NOMO-1 (cell line): ENCODE measurements around the gene FAM216A.
A peak's percentile ranks its signal among the peaks of the same experiment; 100 is the strongest.
"Not testable (repeated sequence)": the region's sequence is repeated elsewhere in the genome, so short reads cannot be mapped to it uniquely, and the experiment has no call there.

Experiments
- DNase-seq, 2 experiments: peaks; one replicate each; lab custom pipeline; 2025; ENCODE audit not compliant: unreplicated experiment in 2 of 2; lab: John Stamatoyannopoulos, UW

FAM216A gene

GRCh38 chr12:110498984-110499706 lies 30.5 kb downstream of the FAM216A start:
- peak; percentile 70 to 76 for DNase-seq

GRCh38 chr12:110501399-110501751 lies 32.7 kb downstream of the FAM216A start:
- peak; percentile 54 to 65 for DNase-seq

DNA sequence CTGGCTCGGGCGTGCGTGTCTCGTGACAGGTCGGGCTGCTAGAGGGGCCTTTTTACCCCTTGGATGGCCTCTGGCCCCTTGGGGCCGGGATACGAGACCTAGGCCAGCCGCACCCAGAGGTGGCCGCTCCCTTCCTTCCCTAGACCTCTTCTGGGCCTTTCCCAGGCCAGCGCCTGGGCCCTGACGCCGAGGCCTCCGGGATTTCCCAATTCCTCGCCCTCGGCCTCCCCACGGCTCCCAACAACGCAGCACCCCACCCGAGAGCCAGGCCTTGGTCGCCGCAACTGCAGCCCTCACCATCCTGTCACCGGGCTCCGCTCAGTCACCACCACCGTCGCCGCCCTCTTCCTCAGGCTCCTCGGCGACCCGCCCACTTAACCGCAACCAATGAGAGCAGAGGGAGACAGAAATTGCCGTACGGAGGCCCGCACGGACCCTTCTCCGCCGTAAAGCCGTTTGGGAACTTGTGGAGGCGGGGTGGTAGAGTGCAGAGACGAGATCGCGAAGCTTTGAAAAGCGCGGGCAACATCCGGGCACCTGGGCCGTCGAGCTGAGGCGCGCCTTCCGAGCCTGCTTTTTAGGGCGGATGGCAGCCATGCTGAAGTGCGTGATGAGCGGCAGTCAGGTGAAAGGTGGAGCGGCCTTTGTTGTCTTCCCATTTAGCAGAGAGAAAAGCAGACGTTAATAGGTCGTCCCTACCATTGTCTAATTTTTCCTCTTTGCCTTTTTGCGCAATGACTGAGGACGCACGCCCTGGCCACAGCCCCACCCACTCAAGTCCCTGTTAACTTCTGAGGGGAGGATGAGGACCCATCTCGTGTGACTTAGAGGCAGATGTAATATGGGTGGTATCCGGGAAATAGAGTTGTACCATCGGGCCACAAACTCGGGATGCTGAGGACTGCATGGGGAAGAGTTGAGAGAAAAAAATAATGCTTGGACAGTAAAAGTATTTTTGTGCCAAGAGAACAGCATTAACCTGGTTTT lies 33.4 kb downstream of the FAM216A start, which contains the start of the genes RAD9B and VPS29:
Gene RAD9B, plus strand, starts transcription at position 580 of the 987 bp plus-strand sequence. Its CDS starts 7 bp downstream, at position 587.
Gene VPS29, minus strand, starts transcription at position 360 of the 987 bp plus-strand sequence. Its CDS starts 60 bp downstream, at position 300.
- DNase-seq = peak; percentile 99 to 100

GRCh38 chr12:110503432-110503831 lies 34.8 kb downstream of the FAM216A start:
- DNase-seq = no peak

DNA sequence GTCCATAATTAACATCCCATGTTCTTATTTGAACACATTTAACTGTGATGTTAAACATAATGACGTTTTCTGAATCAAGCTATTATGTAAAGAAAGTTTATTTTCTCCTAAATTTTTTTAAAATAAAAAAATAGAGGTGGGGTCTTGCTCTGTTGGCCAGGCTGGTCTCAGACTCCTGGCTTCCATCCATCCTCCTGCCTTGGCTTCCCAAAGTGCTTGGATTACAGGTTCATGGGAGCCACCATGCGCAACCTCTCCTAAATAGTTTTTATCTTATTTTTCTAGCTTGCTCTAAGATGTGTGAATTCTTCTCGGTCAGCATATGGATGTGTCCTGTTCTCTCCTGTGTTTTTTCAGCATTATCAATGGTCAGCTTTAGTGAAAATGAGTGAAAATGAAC lies 36.7 kb downstream of the FAM216A start:
- no peak for DNase-seq

DNA sequence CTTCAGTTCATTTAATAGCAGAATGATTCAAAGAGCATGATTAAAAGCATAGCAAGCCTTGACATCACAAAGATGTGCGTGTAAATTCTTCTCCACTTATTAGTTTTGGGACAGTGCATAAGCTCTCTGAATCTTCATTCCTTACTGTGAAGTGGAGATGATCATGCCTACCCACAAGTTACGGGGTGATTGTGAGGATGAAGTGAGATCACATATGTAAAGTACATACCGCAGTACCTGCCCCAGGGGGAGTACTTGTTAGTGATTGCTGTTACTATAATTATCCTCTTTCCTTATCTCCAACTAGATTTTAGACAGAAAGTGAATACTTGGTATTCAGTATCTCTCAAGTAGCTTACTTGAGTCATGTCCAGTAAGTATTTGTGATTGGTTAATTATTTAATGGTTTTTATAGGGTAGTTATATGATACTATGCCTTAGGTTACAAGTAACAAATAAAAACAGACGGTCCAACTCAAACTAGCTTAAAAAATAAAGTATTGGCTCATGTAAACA lies 39.5 kb downstream of the FAM216A start:
- DNase-seq = no peak

- DNase-seq = no peak
Observed at GRCh38 chr12:110513842-110514241, 45.2 kb downstream of the FAM216A start.

- DNase-seq = no peak
Observed at GRCh38 chr12:110514363-110514762, 45.7 kb downstream of the FAM216A start.

- DNase-seq = no peak
Observed at GRCh38 chr12:110516995-110517394, 48.4 kb downstream of the FAM216A start.

DNA sequence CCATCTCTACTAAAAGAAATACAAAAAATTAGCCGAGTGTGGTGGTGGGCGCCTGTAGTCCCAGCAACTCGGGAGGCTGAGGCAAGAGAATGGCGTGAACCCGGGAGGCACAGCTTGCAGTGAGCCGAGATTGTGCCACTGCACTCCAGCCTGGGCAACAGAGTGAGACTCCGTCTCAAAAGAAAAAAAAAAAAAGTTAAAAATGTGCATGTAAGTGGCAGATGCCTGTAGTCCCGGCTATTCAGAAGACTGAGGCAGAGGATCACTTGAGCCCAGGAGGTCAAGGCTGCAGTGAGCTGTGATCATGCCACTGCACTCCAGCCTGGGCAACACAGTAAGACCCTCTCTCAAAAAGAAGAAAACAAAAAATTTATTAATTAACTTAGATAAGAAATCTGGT lies 49.4 kb downstream of the FAM216A start:
- not testable (repeated sequence) for DNase-seq

DNA sequence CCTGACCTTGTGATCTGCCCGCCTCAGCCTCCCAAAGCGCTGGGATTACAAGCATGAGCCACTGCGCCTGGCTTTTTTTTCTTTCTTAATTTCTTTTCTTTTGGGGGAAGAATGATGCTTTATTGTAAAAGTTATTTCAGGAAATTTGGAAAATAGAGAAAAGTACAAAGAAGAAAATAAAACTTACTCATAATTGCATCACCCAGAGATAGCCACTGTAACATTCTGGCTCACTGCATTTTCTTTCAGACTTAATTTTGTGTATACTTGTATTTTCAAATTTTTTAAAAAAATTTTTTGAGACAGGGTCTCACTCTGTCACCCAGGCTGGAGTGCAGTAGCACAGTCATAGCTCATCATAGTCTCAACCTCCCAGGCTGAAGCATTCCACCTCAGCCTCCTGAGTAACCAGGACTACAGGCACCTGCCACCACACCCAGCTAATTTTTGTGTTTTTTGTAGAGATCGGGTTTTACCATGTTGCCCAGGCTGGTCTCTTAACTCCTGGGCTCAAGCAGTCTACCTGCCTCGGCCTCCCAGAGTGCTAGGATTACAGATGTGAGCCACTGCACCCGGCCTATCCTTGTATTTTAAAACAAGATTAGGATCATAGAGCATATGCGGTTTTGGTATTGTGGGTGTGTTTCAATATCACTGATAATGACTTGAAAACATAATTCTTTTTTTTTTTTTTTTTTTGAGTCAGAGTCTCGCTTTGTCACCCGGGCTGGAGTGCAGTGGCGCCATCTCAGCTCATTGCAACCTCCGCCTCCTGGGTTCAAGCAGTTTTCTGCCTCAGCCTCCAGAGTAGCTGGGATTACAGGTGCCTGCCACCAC lies 52.4 kb downstream of the FAM216A start:
- not testable (repeated sequence) for DNase-seq

- DNase-seq = no peak
Observed at GRCh38 chr12:110528277-110528839, 59.7 kb downstream of the FAM216A start.

DNA sequence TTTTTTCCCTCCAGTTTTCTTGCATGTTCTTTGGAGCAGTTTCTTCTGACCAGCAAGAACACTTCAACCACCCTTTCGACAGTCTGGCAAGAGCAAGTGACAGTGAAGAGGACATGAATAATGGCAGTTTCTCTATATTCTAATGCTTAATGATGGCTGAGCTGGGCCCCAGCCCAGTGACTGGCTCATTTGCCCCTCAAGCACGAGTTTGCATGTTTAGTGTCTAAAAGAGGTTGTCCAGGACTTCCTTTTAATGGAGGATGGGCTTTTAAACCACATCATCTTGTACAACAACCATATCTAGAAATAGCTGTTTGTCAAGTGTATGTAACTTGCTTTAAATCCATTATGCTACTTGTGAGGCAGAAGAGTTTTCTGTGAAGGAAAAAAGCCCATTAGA lies 61.9 kb downstream of the FAM216A start:
- peak in 1 of 2 experiments; percentile 11 for DNase-seq

GRCh38 chr12:110531741-110532333 lies 63.2 kb downstream of the FAM216A start:
- peak in 1 of 2 experiments; percentile 11 for DNase-seq

DNA sequence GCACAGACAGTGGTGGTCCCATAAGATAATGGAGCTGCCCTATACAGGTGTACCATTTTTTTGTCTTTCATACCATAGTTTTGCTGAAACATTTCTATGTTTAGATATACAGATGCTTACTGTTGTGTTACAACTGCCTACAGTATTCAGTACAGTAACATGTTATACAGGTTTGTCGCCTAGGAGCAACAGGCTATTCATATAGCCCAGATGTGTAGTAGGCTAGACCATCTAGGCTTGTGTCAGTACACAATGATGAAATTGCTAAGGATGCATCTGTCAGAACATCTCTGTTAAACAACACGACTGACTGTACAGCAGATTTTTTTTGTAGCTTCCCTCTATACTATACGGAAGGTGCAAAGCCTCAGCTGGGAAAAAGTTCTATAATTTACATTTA lies 64.0 kb downstream of the FAM216A start:
- no peak for DNase-seq

- DNase-seq = no peak
Observed at GRCh38 chr12:110533607-110534006, 65.0 kb downstream of the FAM216A start.

DNA sequence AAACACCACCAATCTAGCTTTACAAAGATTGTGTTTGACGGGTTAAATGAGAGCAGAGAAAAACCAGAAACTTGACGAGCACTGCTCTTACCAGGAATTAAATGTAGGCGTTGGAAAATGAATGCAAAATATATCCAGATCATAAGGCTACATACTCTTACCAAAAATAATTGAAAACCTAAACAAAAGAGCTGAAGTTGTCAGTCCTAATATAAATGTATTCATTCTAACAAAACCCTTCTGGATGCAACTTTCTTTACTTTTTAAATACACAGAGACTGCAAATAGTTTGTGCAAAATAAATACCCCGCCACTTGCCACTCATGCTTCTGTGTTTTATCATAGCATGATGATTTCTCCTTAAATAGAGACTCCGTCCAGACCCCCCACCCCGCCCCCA lies 66.2 kb downstream of the FAM216A start:
- DNase-seq = no peak

GRCh38 chr12:110536834-110537604 lies 68.4 kb downstream of the FAM216A start:
- DNase-seq = no peak
